ENCODE results near the gene TRIM26. TPM values are rescaled to one million over a fixed set of nuclear protein-coding genes. Genes with fewer than 3 reads are reported as not detected.

Gene TRIM26
- polyA plus RNA-seq, 1 donor from 2014 or later = 25.9 TPM

DNA sequence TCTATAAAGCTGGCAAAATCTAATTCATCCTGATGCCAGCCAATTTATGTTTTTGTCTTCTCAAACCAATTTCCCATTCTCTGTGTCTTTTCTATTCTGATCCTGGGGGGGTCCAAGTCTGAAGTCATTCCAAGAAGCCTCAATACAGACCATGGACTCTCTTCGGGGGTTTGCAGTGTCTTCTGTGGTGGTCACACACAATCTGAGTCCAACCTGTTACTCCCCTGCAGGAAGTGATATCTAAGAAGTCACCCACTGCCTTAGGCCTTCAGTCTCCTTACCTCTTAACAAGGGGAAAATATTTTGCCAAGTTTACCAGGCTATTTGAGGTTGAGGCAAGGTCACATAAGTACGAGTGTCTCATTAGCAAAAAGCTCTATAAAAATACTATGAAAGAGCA lies 1.9 kb downstream of the TRIM26 start:
- H3K4me3 ChIP-seq (ENCODE audit: low read length) = peak overlapping the region; percentile 89
- H3K9me3 ChIP-seq (ENCODE audit: low read length) = no peaks in the 10 kb centered on the region
- H3F3A ChIP-seq (ENCODE audit: insufficient read depth, low read length, poor library complexity, severe bottlenecking) = peaks cover 3% of the 10 kb centered on the region
- peaks cover 17% of the 10 kb centered on the region for H3K79me2 ChIP-seq (replicated peaks; ENCODE audit: insufficient read depth, low read length)
- H2AFZ ChIP-seq (ENCODE audit: low read depth, low read length) = no peak overlapping the region
- H3K9ac ChIP-seq (ENCODE audit: low read length) = no peak overlapping the region
- H3K9me2 ChIP-seq (ENCODE audit: insufficient read depth, low read length) = no peaks in the 10 kb centered on the region
- no peaks in the 10 kb centered on the region for H3K36me3 ChIP-seq (ENCODE audit: insufficient read depth, low read length)
- no peaks in the 10 kb centered on the region for H3K27me3 ChIP-seq (ENCODE audit: insufficient read depth, low read depth, low read length)
- H3K4me2 ChIP-seq (ENCODE audit: low read length) = peak overlapping the region; percentile 94
- no peaks in the 10 kb centered on the region for H4K20me1 ChIP-seq (ENCODE audit: insufficient read depth)
- H3K27ac ChIP-seq (ENCODE audit: low read length) = no peak overlapping the region
- TF ChIP-seq RAD21 (conservative IDR thresholded peaks at IDR 0.05) = no peak

DNA sequence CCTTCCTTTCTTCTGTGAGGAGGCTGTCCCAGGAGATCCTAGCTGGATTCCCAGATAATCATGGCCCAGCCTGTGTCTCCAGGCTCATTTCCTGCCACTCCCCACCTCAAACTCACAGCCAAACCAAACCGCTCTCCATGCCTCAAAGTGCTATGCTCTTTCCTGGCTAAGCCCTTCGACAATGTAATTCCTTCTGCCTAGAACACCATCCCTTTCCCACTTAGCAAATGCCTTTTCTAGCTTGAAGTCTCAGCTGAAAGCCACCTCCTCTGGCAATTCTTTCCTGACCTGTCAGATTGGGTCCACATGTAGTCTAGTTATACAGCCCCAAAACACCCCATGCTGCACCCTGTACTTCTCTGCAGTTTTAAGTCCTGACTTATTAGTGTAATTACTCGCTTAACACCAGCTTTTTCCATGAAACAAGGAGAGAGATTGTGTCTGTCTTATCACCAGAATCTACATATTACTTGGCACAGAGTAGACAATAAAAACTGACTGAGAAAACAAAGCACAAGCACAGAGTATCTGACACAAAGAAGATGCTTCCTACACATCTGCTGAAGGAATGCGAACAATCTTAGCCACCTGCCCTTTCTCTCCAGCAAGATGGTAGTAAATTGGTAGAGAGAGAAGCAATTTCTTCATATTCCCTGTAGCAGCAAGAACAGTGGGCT lies 5.4 kb downstream of the TRIM26 start:
- no peak for TF ChIP-seq POLR2AphosphoS5 (IDR thresholded peaks at IDR 0.05)
- no peak for TF ChIP-seq SMC3 (conservative IDR thresholded peaks at IDR 0.05; ENCODE audit: poor library complexity)
- H3F3A ChIP-seq (ENCODE audit: insufficient read depth, low read length, poor library complexity, severe bottlenecking) = no peaks in the 10 kb centered on the region
- no peak overlapping the region for H3K9ac ChIP-seq (ENCODE audit: low read length)
- H3K4me2 ChIP-seq (ENCODE audit: low read length) = no peak overlapping the region
- H3K9me3 ChIP-seq (ENCODE audit: low read length) = no peaks in the 10 kb centered on the region
- H3K27ac ChIP-seq (ENCODE audit: low read length) = peak overlapping the region; percentile 14
- H3K9me2 ChIP-seq (ENCODE audit: insufficient read depth, low read length) = no peaks in the 10 kb centered on the region
- H3K79me2 ChIP-seq (replicated peaks; ENCODE audit: insufficient read depth, low read length) = peaks cover 17% of the 10 kb centered on the region
- H3K36me3 ChIP-seq (ENCODE audit: insufficient read depth, low read length) = no peaks in the 10 kb centered on the region
- no peak overlapping the region for H3K4me3 ChIP-seq (ENCODE audit: low read length)
- no peak overlapping the region for H2AFZ ChIP-seq (ENCODE audit: low read depth, low read length)
- no peaks in the 10 kb centered on the region for H3K27me3 ChIP-seq (ENCODE audit: insufficient read depth, low read depth, low read length)
- H4K20me1 ChIP-seq (ENCODE audit: insufficient read depth) = no peaks in the 10 kb centered on the region

DNA sequence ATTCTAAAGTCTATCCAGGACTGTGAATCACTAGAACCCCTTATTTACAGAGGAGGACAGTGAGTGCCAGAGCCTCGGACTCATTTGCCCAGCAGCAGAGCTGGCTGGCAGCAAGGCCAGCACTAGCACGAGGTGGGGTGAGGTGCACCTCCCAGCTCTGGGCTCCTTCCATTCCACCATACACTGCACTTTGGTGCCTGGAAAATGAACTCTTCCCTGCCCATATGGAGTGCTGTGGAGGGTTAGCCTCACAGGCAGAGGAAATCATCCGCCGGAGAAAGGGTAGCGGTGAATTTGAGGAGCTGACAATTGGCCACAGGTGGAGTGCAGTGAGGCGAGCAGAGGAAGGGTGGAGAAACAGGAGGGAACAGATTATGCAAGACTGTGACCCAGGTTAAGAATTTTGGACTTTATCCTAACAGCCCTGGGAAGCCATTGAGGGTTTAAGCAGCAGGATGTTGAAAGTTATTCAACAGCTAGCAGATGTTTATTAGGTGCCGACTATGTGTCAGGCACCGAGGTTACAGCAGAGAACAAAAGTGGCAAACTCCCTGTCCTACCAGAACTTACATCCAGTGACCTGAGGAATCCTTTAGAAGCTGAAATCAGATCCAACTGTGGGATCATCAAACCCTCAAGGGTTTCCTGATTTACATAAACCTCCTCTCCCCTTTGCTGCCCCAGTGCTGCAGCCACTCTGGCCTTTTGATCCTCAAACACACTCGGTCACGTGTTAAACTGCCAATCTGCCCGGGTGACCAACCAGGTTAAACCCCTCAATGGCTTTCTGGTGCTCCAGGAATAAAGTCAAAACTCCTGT lies 6.2 kb downstream of the TRIM26 start:
- no peak overlapping the region for H3K27ac ChIP-seq (ENCODE audit: low read length)

DNA sequence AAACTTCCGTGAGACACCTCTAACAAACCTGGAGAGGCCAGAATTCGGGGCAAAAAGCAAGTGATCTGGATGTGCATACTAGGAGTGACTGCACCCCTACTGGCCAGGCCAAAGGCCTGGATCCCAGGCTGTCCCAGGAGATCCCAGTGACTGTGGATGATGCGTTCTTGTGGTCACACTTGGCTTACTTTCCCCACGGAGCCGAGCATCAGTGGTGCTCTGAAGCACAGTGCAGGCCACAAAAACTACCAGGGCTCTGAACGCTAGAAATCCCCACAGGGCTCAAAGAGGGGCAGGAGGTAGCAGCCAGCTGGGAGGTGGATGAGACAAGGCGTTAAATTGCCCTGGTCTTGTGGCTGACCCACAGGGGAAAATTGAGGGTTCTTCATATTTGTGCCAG lies 7.1 kb downstream of the TRIM26 start:
- Histone ChIP-seq H2AFZ (ENCODE audit: low read depth, low read length) (no peak overlapping the region), H3K79me2 (replicated peaks; ENCODE audit: insufficient read depth, low read length) (peaks cover 11% of the 10 kb centered on the region), H3K27me3 (ENCODE audit: insufficient read depth, low read depth, low read length) (no peaks in the 10 kb centered on the region), H3K4me2 (ENCODE audit: low read length) (no peak overlapping the region), H3K9me2 (ENCODE audit: insufficient read depth, low read length) (no peaks in the 10 kb centered on the region), H4K20me1 (ENCODE audit: insufficient read depth) (no peaks in the 10 kb centered on the region), H3K27ac (ENCODE audit: low read length) (no peak overlapping the region), H3K36me3 (ENCODE audit: insufficient read depth, low read length) (no peaks in the 10 kb centered on the region), H3K4me3 (ENCODE audit: low read length) (no peak overlapping the region), H3F3A (ENCODE audit: insufficient read depth, low read length, poor library complexity, severe bottlenecking) (no peaks in the 10 kb centered on the region), H3K9me3 (ENCODE audit: low read length) (no peaks in the 10 kb centered on the region), H3K9ac (ENCODE audit: low read length) (no peak overlapping the region)
- no peak for TF ChIP-seq RAD21 (conservative IDR thresholded peaks at IDR 0.05)
- no peak for TF ChIP-seq EP300 (conservative IDR thresholded peaks at IDR 0.05; ENCODE audit: poor library complexity, severe bottlenecking)
- TF ChIP-seq, protein P1, sequence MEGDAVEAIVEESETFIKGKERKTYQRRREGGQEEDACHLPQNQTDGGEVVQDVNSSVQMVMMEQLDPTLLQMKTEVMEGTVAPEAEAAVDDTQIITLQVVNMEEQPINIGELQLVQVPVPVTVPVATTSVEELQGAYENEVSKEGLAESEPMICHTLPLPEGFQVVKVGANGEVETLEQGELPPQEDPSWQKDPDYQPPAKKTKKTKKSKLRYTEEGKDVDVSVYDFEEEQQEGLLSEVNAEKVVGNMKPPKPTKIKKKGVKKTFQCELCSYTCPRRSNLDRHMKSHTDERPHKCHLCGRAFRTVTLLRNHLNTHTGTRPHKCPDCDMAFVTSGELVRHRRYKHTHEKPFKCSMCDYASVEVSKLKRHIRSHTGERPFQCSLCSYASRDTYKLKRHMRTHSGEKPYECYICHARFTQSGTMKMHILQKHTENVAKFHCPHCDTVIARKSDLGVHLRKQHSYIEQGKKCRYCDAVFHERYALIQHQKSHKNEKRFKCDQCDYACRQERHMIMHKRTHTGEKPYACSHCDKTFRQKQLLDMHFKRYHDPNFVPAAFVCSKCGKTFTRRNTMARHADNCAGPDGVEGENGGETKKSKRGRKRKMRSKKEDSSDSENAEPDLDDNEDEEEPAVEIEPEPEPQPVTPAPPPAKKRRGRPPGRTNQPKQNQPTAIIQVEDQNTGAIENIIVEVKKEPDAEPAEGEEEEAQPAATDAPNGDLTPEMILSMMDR (IDR thresholded peaks at IDR 0.05; ENCODE audit: poor library complexity, severe bottlenecking) = no peak
- TF ChIP-seq TAF1 (IDR thresholded peaks at IDR 0.05; ENCODE audit: low read depth) = no peak
- TF ChIP-seq EZH2 (IDR thresholded peaks at IDR 0.05; ENCODE audit: borderline replicate concordance, insufficient read depth, low read length, poor library complexity, severe bottlenecking) = no peak
- TF ChIP-seq, protein P2, sequence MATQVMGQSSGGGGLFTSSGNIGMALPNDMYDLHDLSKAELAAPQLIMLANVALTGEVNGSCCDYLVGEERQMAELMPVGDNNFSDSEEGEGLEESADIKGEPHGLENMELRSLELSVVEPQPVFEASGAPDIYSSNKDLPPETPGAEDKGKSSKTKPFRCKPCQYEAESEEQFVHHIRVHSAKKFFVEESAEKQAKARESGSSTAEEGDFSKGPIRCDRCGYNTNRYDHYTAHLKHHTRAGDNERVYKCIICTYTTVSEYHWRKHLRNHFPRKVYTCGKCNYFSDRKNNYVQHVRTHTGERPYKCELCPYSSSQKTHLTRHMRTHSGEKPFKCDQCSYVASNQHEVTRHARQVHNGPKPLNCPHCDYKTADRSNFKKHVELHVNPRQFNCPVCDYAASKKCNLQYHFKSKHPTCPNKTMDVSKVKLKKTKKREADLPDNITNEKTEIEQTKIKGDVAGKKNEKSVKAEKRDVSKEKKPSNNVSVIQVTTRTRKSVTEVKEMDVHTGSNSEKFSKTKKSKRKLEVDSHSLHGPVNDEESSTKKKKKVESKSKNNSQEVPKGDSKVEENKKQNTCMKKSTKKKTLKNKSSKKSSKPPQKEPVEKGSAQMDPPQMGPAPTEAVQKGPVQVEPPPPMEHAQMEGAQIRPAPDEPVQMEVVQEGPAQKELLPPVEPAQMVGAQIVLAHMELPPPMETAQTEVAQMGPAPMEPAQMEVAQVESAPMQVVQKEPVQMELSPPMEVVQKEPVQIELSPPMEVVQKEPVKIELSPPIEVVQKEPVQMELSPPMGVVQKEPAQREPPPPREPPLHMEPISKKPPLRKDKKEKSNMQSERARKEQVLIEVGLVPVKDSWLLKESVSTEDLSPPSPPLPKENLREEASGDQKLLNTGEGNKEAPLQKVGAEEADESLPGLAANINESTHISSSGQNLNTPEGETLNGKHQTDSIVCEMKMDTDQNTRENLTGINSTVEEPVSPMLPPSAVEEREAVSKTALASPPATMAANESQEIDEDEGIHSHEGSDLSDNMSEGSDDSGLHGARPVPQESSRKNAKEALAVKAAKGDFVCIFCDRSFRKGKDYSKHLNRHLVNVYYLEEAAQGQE (IDR thresholded peaks at IDR 0.05; ENCODE audit: borderline replicate concordance) = no peak
- no peak for TF ChIP-seq MXI1 (conservative IDR thresholded peaks at IDR 0.05; ENCODE audit: poor library complexity, severe bottlenecking)
- no peak for TF ChIP-seq POLR2AphosphoS5 (IDR thresholded peaks at IDR 0.05)
- TF ChIP-seq SMC3 (conservative IDR thresholded peaks at IDR 0.05; ENCODE audit: poor library complexity) = no peak

More for the DNA sequence above, 6.2 kb downstream of the TRIM26 start:
- Histone ChIP-seq H3K9me3 (ENCODE audit: low read length) (no peaks in the 10 kb centered on the region), H4K20me1 (ENCODE audit: insufficient read depth) (no peaks in the 10 kb centered on the region), H3K36me3 (ENCODE audit: insufficient read depth, low read length) (no peaks in the 10 kb centered on the region), H3K9me2 (ENCODE audit: insufficient read depth, low read length) (no peaks in the 10 kb centered on the region), H3K4me2 (ENCODE audit: low read length) (no peak overlapping the region), H3K27me3 (ENCODE audit: insufficient read depth, low read depth, low read length) (no peaks in the 10 kb centered on the region), H3K9ac (ENCODE audit: low read length) (no peak overlapping the region), H3F3A (ENCODE audit: insufficient read depth, low read length, poor library complexity, severe bottlenecking) (no peaks in the 10 kb centered on the region), H3K4me3 (ENCODE audit: low read length) (no peak overlapping the region), H3K79me2 (replicated peaks; ENCODE audit: insufficient read depth, low read length) (peaks cover 17% of the 10 kb centered on the region), H2AFZ (ENCODE audit: low read depth, low read length) (no peak overlapping the region)
- no peak for TF ChIP-seq RAD21 (conservative IDR thresholded peaks at IDR 0.05)

All from neural cell (in vitro differentiated cells).